Activated T-cell treated with anti-CD3 and anti-CD28 coated beads, Interleukin-2, amount 50 U/mL, for 48 hours (primary cell): ENCODE data around the gene TRIM9.

ENCODE experiments used
- DNase-seq, 2 experiments: peaks; one replicate each; pipeline ENCODE4 v3.0.0-alpha.2; 2020

Gene TRIM9

DNA sequence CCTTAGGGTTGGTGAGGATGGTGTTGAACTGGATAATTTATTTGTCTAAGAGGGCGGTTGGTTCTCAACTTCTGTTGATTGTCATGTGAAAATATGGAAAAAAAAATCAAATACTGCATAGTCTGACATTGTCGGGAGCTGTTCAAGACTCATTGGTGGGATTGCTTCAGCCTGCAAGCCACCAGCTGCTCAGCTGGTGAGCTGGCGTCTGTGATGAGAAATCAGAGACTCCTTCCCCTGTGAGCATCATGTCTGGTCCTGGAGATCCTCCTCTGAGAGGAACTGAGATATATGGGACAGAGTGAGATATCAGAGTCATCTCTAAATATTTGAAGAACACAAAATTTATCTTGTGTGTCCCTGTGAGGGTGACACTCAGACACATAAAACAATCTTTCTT, 49.9 kb downstream of the TRIM9 start:
- DNase-seq, result no peak

- DNase-seq, result no peak
These were observed 53.0 kb downstream of the TRIM9 start for GRCh38 chr14:51041883-51042282.

- no peak for DNase-seq
These were observed 53.8 kb downstream of the TRIM9 start for GRCh38 chr14:51041108-51041531.

GRCh38 chr14:51039252-51039651, 55.7 kb downstream of the TRIM9 start:
- DNase-seq, result no peak

DNA sequence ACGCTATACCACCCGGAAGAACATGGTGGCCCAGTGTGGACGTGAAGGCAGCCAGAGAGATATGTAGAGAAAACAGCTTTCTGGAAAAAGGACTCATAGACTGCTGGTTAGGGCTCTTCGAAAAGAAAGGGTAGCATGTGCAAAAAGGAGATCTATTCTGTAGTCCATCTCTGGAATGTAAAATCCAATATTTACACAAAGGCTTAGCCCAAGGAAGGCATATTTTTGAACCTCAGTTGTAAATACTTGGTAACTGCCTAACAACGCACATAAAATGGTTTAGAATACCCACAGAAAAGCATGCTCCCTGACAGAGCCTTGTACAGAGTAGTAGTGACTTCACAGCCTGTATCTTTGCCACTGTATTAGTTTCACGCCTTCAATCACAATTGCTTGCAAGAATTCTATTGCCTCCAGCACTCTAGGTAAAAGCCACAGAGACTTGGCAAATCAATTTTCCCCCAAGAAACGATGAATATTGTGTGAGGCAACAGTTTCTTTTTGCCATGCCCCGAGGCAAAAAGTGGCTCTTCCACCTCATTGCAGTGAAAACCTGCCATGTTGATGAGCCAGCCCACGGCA, 59.2 kb downstream of the TRIM9 start:
- no peak for DNase-seq

DNA sequence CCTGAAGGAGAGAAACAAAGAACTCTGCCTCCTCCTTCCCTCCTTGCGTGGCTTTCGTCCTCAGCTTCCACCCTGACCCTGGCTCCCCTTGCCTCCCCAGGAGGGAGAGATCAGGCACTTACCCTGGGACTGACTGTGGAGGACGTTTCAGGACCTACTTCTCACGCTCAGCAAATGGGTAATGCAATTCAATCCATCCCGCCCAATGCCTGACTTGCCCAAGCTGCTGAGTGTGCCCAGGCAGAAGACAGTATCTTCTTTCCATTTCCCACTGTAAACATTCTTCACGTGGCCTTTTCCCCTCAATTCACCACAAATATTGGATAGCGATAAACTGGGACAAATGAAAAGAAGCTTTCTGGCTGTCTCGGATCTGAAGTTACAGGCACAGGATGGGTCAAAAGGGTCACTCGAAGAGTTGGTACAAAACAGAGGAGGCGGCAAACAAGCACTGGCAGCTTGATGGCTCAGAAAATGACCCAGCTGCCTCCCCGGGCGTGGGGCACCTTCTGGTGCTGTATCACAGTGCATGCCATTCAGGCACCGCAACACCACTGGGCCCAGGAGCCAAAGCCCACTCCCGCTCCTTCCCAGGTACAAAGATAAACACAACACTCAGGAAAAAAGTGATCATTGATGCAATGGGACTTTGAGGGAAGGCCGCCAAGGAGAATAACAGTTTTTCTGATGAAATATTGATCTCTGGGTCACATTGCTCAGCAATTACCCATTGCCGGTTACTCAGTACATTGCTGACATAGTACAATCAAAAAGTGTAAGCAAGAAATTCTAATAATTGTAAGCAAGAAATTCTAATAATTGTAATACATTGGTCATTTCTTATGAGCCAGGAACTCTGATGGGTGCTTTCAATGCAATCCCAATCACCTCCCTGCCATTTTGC, 65.8 kb downstream of the TRIM9 start:
- no peak for DNase-seq

DNA sequence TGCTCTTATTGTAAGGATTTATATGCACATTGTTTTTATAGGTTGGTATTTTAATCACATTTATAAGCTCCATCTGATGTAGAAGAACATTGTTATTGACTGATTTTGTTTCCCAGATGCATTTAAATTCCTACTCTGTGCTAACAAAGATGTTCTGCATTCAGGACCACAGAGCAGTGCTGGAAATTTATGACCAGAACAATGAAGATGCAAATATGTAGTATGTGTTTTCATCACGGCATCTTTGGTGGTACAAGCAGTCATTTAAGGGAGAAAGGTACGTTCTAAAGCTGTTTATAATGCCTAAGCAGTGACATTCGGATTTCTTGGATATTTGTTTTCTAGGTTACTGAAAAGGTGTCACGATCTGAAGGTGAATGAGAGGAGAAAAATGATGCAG, 66.5 kb downstream of the TRIM9 start:
- no peak for DNase-seq

DNA sequence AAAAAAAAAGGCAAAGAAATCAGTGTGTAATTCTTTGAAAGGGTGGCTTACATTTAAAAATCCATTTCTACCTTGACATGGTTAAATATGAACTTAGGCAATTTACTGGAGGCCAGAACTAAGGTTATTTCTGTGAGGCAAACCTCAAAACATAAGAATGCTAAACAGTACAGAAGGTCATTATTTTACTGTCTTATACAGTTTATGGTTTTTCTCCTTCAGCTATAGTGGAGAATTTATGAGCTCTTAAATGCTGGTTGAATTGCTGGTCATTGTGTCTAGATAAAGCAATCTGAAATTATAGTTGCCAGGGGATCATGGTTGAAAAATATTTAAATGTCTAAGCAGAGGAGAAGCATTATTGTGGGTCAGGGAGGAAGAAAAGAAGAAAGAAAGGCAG, 70.5 kb downstream of the TRIM9 start:
- no peak for DNase-seq

- DNase-seq, result no peak
These were observed 70.9 kb downstream of the TRIM9 start for GRCh38 chr14:51023964-51024363.

DNA sequence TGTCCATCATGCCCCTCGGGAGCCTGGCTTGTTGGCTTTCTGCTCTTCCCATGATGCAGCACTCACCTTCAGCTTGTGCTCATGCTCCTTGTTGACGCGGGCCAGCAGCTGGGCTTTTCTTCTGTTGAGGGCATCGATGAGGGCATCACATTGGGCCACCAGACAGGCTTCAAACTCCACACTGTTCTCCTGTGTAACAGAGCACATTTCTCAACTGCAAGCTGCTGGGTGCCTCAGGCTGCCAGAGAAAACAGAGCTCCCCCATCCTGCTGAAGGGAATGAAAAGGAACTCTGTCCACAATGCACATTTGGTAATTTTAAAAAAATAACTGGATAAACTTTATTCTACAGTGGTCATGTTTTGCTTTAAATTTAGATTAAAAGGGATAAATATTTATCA, 72.1 kb downstream of the TRIM9 start:
- no peak for DNase-seq

GRCh38 chr14:51020024-51020710, 74.7 kb downstream of the TRIM9 start:
- DNase-seq, result no peak

DNA sequence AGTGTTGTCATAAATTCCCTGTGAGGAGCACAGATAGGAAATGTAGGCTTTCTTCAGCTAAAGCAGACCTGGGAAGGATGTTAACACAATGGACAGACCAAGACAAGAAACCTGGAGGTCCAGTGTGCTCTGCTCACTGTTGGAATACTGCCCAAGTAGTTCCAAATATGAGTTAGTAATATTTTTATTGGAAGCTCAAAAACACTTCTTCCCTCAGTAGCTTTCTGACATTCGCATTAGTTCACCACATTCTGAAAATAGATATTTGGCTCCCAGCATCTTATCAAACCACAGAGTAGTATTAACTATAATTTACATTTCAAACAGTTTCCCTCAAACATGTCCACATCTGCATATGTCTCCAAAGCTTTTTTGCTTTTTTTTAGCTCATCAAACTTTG, 75.8 kb downstream of the TRIM9 start:
- DNase-seq, result no peak

GRCh38 chr14:51018521-51018920, 76.4 kb downstream of the TRIM9 start:
- no peak for DNase-seq

GRCh38 chr14:51014625-51015024, 80.3 kb downstream of the TRIM9 start:
- no peak for DNase-seq

DNA sequence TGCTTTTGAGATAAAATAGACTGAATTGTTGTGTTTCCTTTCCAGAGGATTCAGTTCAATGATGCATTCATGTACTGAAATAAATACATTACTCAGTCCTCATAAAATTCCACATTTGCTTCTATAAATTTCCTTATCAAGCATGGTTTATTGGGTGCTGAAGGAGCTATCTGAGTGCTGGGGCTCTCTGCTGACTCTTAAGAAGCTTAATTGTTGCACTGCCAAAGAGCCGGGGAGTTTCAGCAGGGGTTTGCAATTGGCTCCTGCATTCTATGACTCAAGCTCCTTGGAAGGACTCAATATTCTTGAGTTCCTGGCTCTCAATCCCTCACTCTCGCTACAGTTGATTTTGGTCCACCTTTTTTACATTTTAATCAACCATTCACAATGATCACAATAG, 80.8 kb downstream of the TRIM9 start:
- no peak for DNase-seq

DNA sequence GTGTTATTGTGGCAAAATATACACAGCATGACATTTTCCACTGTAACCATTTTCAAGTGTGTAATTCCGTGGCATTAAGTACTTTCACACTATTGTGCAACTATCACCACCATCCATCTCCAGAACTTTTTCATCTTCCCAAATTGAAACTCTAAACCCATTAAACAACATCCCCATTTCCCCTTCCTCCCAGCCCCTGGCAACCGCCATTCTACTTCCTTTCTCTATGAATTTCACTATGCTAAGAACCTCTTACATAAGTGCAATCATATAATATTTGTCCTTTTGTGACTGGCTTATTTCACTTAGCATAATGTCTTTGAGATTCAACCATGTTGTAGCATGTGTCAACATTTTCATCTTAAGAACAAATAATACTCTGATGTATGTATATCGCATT, 82.8 kb downstream of the TRIM9 start:
- no peak for DNase-seq

- no peak for DNase-seq
These were observed 86.5 kb downstream of the TRIM9 start for GRCh38 chr14:51008446-51008845.

DNA sequence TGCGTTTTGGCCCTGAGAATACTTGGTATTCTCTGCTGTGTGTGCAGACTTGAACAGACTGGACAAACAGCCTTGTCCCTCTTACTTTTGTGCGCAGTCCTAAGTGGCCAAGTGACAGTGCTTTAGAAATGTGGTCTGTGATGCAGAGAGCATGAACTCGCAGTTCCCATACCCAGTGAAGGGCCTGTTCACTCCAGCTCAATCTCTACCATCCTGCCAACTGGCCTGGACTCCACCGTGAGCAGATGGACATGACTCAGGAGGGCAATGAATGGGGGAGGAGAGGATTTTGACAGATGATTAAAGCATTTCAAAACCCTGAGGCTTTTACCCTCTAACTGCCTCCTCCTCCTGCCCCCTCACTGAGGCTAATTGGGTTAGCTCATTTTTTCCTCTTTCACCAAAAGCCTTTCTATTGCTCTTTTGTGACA, 88.1 kb downstream of the TRIM9 start:
- DNase-seq, result no peak

- DNase-seq, result no peak
These were observed 88.6 kb downstream of the TRIM9 start for GRCh38 chr14:51006324-51006723.

- no peak for DNase-seq
These were observed 89.9 kb downstream of the TRIM9 start for GRCh38 chr14:51004801-51005526.

DNA sequence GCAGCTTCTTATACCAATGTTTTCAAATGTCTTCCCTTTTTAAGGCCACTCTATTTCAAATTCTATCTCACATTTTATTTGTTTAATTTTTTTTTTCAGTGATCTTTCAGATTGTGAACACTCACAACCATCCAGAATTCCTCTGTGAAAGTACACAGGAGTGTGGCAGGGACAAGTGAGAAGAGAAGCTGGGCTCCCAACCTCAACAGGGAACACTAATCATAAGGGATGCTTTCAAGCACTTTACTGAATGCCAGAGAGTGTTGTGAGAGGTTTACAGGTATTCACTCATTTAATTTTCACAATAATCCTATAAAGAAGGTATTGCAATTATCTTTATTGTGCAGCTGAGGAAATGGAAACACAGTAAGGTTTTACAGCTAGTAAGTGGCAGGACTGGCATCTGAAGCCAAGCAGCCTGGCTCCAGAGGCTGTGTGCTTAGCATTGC, 90.5 kb downstream of the TRIM9 start:
- no peak for DNase-seq

- DNase-seq, result no peak
These were observed 92.4 kb downstream of the TRIM9 start for GRCh38 chr14:51002406-51002999.

- DNase-seq, result no peak
These were observed 94.3 kb downstream of the TRIM9 start for GRCh38 chr14:51000566-51000965.
